ENCODE results near the gene SHCBP1L. TPM values are rescaled to one million over a fixed set of nuclear protein-coding genes. Genes with fewer than 3 reads are reported as not detected.
A peak's percentile ranks its signal among the peaks of the same experiment; 100 is the strongest.

Gene SHCBP1L
- total and polyA plus RNA-seq, 2 donors (not counting 1 experiment from before 2014, with no cell fraction given), result not detected

- Histone ChIP-seq H2AFZ (ENCODE audit: insufficient read depth, low read depth, low read length, poor library complexity, severe bottlenecking) (no peak overlapping the region), H4K20me1 (ENCODE audit: control insufficient read depth, insufficient read depth, low read length, poor library complexity, severe bottlenecking) (peaks cover 8% of the 10 kb centered on the region), H3K9ac (ENCODE audit: low read length) (no peak overlapping the region), H3K27me3 (replicated peaks in 1 of 4; ENCODE audit: control extremely low read depth in 1 of 4, control insufficient read depth in 3 of 4, insufficient read depth in 4 of 4, low read length in 3 of 4) (no peaks in the 10 kb centered on the region), H3K79me2 (ENCODE audit: control insufficient read depth, insufficient read depth, low read length) (no peaks in the 10 kb centered on the region), H3K36me3 (replicated peaks in 1 of 2; ENCODE audit: control extremely low read depth in 1 of 2, control insufficient read depth in 1 of 2, extremely low read depth in 1 of 2, insufficient read depth in 2 of 2, low read length in 1 of 2) (peaks cover 13 to 38% of the 10 kb centered on the region in 2 experiments), H3K4me3 (ENCODE audit: control extremely low read depth in 1 of 5, extremely low read depth in 1 of 5, insufficient read depth in 1 of 5, low read depth in 2 of 5, low read length in 4 of 5) (no peak overlapping the region), H3K27ac (ENCODE audit: low read length in 2 of 2) (no peak overlapping the region), H3K4me2 (replicated peaks; ENCODE audit: low read depth, low read length, poor library complexity, severe bottlenecking) (no peak overlapping the region), H3K4me1 (ENCODE audit: control insufficient read depth in 2 of 2, insufficient read depth in 2 of 2, low read length in 2 of 2) (no peaks in the 10 kb centered on the region), H3K9me3 (ENCODE audit: control extremely low read depth in 1 of 3, control insufficient read depth in 2 of 3, insufficient read depth in 1 of 3, low read length in 2 of 3) (no peaks in the 10 kb centered on the region)
- WGBS (ENCODE audit: insufficient coverage), result 4% methylated on average over 2 of the region's 6 CpGs
- no peak for TF ChIP-seq CTCF (IDR thresholded peaks at IDR 0.05)
- TF ChIP-seq EZH2 (IDR thresholded peaks at IDR 0.05; ENCODE audit: borderline replicate concordance, insufficient read depth, low read depth, low read length, poor library complexity, severe bottlenecking), result no peak
- H3K4me3 Mint-ChIP-seq, result no peak overlapping the region
- no peaks in the 10 kb centered on the region for H3K27me3 Mint-ChIP-seq
- DNase-seq (no peak), ATAC-seq (ENCODE audit: low read depth) (peak; percentile 31)
- peaks cover 3% of the 10 kb centered on the region for H3K4me1 Mint-ChIP-seq
- ChIA-PET POLR2A (no interaction called here), CTCF (no interaction called here)
- intact Hi-C loops (cut with micrococcal nuclease), result no loop called here
- peaks cover 2% of the 10 kb centered on the region for H3K9me3 Mint-ChIP-seq (ENCODE audit: insufficient read depth)
- no peak overlapping the region for H3K27ac Mint-ChIP-seq
These were observed 63.0 kb downstream of the SHCBP1L start for GRCh38 chr1:182889997-182890396.

GRCh38 chr1:182888736-182889531, 64.0 kb downstream of the SHCBP1L start:
- no peaks in the 10 kb centered on the region for H3K4me1 ChIP-seq (ENCODE audit: control insufficient read depth in 2 of 2, insufficient read depth in 2 of 2, low read length in 2 of 2)
- H3K27me3 ChIP-seq (replicated peaks in 1 of 4; ENCODE audit: control extremely low read depth in 1 of 4, control insufficient read depth in 3 of 4, insufficient read depth in 4 of 4, low read length in 3 of 4), result no peaks in the 10 kb centered on the region
- H3K27me3 Mint-ChIP-seq, result no peaks in the 10 kb centered on the region
- H3K9me3 ChIP-seq (ENCODE audit: control extremely low read depth in 1 of 3, control insufficient read depth in 2 of 3, insufficient read depth in 1 of 3, low read length in 2 of 3), result no peaks in the 10 kb centered on the region
- TF ChIP-seq CTCF (IDR thresholded peaks at IDR 0.05) (no peak), EZH2 (IDR thresholded peaks at IDR 0.05; ENCODE audit: borderline replicate concordance, insufficient read depth, low read depth, low read length, poor library complexity, severe bottlenecking) (no peak)
- peak overlapping the region; percentile 57 for H3K27ac Mint-ChIP-seq
- WGBS (ENCODE audit: insufficient coverage), result 91% methylated on average over 6 of the region's 7 CpGs
- no peaks in the 10 kb centered on the region for H3K79me2 ChIP-seq (ENCODE audit: control insufficient read depth, insufficient read depth, low read length)
- H3K9me3 Mint-ChIP-seq (ENCODE audit: insufficient read depth), result peaks cover 2% of the 10 kb centered on the region
- no peak overlapping the region for H2AFZ ChIP-seq (ENCODE audit: insufficient read depth, low read depth, low read length, poor library complexity, severe bottlenecking)
- H3K27ac ChIP-seq (ENCODE audit: low read length in 2 of 2), result no peak overlapping the region
- DNase-seq, result no peak
- no peak overlapping the region for H3K9ac ChIP-seq (ENCODE audit: low read length)
- no peak for ATAC-seq (ENCODE audit: low read depth)
- no peak overlapping the region for H3K4me2 ChIP-seq (replicated peaks; ENCODE audit: low read depth, low read length, poor library complexity, severe bottlenecking)
- peaks cover 3% of the 10 kb centered on the region for H3K4me1 Mint-ChIP-seq
- peaks cover 13 to 49% of the 10 kb centered on the region in 2 experiments for H3K36me3 ChIP-seq (replicated peaks in 1 of 2; ENCODE audit: control extremely low read depth in 1 of 2, control insufficient read depth in 1 of 2, extremely low read depth in 1 of 2, insufficient read depth in 2 of 2, low read length in 1 of 2)
- ChIA-PET CTCF (interaction anchor here (0.9 kb wide), 1 partner anchor 49 kb away, joined by 3 read pairs; no protein-coding TSS in a partner anchor), POLR2A (no interaction called here)
- intact Hi-C loops (cut with micrococcal nuclease), result no loop called here
- H4K20me1 ChIP-seq (ENCODE audit: control insufficient read depth, insufficient read depth, low read length, poor library complexity, severe bottlenecking), result peaks cover 13% of the 10 kb centered on the region
- no peak overlapping the region for H3K4me3 ChIP-seq (ENCODE audit: control extremely low read depth in 1 of 5, extremely low read depth in 1 of 5, insufficient read depth in 1 of 5, low read depth in 2 of 5, low read length in 4 of 5)
- no peak overlapping the region for H3K4me3 Mint-ChIP-seq

Measured in B cell (primary cell).